Liver (tissue), 2 donors: Measurements from ENCODE around the gene OR10P1.

ENCODE experiments used
- CTCF ChIP-seq: fragments of 150-350 bp; IDR thresholded peaks from 2 replicates; pipeline ENCODE4 v1.5.1; 2017; ENCODE audit warnings: improper control_type of control experiment, low read depth, low read length; ENCODE audit not compliant: missing input control
- REST ChIP-seq: IDR thresholded peaks from 2 replicates; pipeline ENCODE4 v1.6.1; 2016; ENCODE audit warnings: antibody characterized with exemption, mild to moderate bottlenecking
- donor health status: healthy.

GRCh38 chr12:55626154-55626553 is 10.5 kb upstream of the OR10P1 start:
- no peak for TF ChIP-seq CTCF
- TF ChIP-seq REST, result no peak
